Bronchial epithelial cell (primary cell): ENCODE data around the gene SP110. TPM values are rescaled to one million over a fixed set of nuclear protein-coding genes. Genes with fewer than 3 reads are reported as not detected.

ENCODE experiments used
- DNase-seq: peaks from one replicate; pipeline ENCODE4 v3.0.0-alpha.2; 2010; ENCODE audit warnings: low read depth
- FAIRE-seq: peaks from 2 replicates; lab custom pipeline; 2011; peaks lifted over from hg19 to GRCh38; lab: Jason Lieb, UNC
- H3K27me3 ChIP-seq: 2 replicates; pipeline ENCODE4 v1.5.1; 2011; ENCODE audit warnings: low read length; ENCODE audit not compliant: control insufficient read depth, insufficient read depth
- H3K36me3 ChIP-seq: 2 replicates; pipeline ENCODE4 v1.5.1; 2011; ENCODE audit warnings: low read length; ENCODE audit not compliant: control insufficient read depth, insufficient read depth
- H3K4me3 ChIP-seq: 2 replicates; pipeline ENCODE4 v1.5.1; 2011; ENCODE audit warnings: mild to moderate bottlenecking, low read depth, low read length, control low read depth
- total RNA-seq: library from RNA; depleted of rRNA; stranded (reverse); fragments of >200 nt; gene quantifications from 2 replicates; pipeline ENCODE4 v1.2.1, GENCODE V29; 2014
- TF ChIP-seq, protein P1 (sequence below): IDR thresholded peaks from 2 replicates; pipeline ENCODE4 v1.5.1; 2011; ENCODE audit warnings: mild to moderate bottlenecking, moderate library complexity, low read length, control low read depth, inconsistent platforms; ENCODE audit not compliant: insufficient read depth, severe bottlenecking

The SP110 gene
- total RNA-seq, 1 donor from 2014 or later: 0.53 TPM

DNA sequence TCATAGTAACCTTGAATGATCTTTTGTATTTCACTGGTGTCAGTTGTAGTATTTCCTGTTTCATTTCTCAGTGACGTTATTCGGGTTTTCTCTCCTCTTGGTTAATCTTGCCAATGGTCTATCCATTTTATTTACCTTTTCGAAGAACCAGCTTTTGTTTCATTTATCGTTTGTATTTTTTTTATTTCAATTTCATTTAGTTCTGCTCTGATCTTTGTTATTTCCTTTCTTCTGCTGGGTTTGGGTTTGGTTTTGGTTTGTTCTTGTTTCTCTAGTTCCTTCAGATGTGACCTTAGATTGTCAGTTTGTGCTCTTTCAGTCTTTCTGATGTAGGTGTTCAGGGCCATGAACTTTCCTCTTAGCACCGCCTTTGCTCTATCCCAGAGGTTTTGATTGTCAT, 42.5 kb upstream of the SP110 start:
- H3K27me3 ChIP-seq: no peaks in the 10 kb centered on the region
- FAIRE-seq: no peak
- no peaks in the 10 kb centered on the region for H3K36me3 ChIP-seq
- DNase-seq: no peak
- TF ChIP-seq, protein P1, sequence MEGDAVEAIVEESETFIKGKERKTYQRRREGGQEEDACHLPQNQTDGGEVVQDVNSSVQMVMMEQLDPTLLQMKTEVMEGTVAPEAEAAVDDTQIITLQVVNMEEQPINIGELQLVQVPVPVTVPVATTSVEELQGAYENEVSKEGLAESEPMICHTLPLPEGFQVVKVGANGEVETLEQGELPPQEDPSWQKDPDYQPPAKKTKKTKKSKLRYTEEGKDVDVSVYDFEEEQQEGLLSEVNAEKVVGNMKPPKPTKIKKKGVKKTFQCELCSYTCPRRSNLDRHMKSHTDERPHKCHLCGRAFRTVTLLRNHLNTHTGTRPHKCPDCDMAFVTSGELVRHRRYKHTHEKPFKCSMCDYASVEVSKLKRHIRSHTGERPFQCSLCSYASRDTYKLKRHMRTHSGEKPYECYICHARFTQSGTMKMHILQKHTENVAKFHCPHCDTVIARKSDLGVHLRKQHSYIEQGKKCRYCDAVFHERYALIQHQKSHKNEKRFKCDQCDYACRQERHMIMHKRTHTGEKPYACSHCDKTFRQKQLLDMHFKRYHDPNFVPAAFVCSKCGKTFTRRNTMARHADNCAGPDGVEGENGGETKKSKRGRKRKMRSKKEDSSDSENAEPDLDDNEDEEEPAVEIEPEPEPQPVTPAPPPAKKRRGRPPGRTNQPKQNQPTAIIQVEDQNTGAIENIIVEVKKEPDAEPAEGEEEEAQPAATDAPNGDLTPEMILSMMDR: no peak
- H3K4me3 ChIP-seq: no peak overlapping the region

DNA sequence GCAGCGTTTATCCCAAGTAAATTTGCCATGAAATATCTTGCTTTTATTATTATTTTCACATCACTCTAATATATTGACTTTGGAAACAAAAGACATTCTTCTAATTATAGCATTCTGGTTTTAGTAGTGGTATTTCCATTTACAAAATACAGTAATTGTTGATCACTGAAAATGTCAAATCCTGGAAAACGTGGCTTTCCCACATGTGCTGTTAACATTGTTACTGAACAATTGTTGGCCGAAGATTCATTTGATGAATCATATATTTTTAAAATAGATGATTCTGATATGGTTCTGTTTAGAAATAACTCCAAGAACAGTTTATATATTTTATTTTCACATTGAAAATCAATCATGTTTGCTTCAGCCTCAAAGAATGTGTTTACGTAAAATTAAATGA, 38.7 kb upstream of the SP110 start:
- Histone ChIP-seq H3K4me3 (no peak overlapping the region), H3K36me3 (no peaks in the 10 kb centered on the region), H3K27me3 (no peaks in the 10 kb centered on the region)
- no peak for FAIRE-seq
- DNase-seq: no peak
- TF ChIP-seq, protein P1: no peak

DNA sequence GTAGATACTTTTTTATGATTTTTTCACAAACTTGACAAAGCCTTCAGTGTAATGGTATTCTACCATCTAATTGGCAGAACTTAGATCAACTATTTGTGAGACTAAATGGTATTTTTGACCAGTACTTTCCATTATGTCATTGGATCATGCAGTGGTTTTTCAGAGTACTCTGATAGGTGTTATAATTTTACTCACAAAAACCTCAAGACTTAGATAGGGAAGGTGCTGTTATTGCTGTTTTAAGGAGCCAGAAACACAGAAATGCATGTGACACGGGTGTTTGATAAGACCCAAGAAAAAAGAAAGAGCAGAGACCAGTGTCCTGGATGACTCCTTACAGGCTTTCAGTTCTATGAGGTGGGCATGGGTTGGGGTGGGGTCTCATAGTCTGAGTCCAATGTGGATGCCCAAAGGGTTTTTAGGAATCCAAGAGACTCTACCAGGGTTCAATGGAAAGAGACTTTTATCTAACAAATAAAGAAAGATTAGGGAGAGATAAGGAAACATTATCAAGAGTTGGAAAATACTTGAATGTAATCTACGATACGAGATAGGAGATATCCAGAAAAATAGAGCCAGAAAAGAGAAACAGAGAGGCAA, 37.0 kb upstream of the SP110 start:
- Histone ChIP-seq H3K27me3 (no peaks in the 10 kb centered on the region), H3K4me3 (no peak overlapping the region), H3K36me3 (no peaks in the 10 kb centered on the region)
- TF ChIP-seq, protein P1: no peak
- DNase-seq (no peak), FAIRE-seq (no peak)

DNA sequence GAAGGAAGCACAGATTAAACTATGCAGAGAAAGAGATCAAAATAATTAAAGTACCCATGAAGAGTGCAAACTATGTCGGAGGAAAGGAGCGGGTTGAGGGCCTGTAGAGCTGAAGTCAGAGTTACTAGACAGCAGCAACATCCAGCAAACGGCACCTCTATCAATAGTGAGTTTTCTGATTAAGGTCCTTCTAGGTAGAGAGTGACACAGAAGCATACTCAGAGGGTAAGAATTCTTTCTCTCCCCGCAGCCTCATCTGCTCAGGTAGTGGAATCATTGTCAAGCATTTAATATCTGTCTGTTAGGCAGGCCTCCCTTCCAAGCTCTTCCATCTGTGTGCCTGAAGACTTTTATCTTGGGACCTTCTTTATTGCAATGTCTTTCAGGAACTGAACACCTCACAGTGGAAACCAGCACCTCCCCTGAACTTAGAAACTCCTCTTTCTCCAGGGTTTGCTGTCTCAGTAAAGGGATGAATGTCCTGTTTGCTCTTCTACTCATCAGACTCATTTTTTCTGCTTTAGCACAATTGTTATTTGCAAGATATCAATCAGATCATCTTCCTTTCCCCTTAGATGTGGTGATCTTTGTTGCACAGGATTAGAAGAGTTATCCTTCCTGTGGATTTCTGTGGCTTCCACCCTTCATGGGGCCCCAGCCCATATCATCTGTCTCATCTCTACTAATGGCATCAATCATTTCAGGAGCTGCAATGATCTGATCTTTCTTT, 34.5 kb upstream of the SP110 start:
- FAIRE-seq: no peak
- TF ChIP-seq, protein P1: no peak
- Histone ChIP-seq H3K36me3 (no peaks in the 10 kb centered on the region), H3K27me3 (no peaks in the 10 kb centered on the region), H3K4me3 (no peak overlapping the region)
- DNase-seq: no peak

DNA sequence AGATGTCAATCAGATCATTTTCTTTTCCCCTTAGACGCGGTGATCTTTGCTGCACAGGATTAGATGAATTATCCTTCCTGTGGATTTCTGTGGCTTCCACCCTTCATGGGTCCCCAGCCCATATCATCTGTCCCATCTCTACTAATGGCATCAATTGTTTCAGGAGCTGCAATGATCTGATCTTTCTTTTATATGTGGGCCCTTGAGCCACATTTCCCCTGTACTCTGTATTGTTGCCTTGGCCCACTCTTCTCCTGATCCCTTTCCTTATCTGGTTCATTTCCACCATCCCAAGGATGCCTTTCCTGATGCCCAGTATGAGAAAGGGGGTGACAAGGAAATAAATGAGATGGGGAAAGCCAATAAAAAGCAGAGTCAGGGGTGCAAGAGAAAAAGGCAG, 30.4 kb upstream of the SP110 start:
- Histone ChIP-seq H3K27me3 (no peaks in the 10 kb centered on the region), H3K4me3 (no peak overlapping the region), H3K36me3 (no peaks in the 10 kb centered on the region)
- TF ChIP-seq, protein P1: no peak
- DNase-seq (no peak), FAIRE-seq (no peak)
